Liver (tissue), 3 donors: Measurements from ENCODE around the gene NADK.

Experiments used
- HNF4G ChIP-seq: IDR thresholded peaks from 2 replicates; pipeline ENCODE4 v1.6.1; 2016; ENCODE audit warnings: antibody characterized with exemption
- JUND ChIP-seq, 2 donors: IDR thresholded peaks; 2 replicates each; pipeline ENCODE4 v1.6.1; 2016; ENCODE audit warnings: antibody characterized with exemption in 2 of 2
- RAD21 ChIP-seq, 2 donors: IDR thresholded peaks; 2 replicates each; pipeline ENCODE4 v1.6.1; 2016; ENCODE audit warnings: antibody characterized with exemption in 2 of 2, mild to moderate bottlenecking in 2 of 2
- RXRA ChIP-seq, 2 donors: IDR thresholded peaks; 2 replicates each; pipeline ENCODE4 v1.6.1; 2017 to 2018; ENCODE audit warnings: antibody characterized with exemption in 2 of 2, mild to moderate bottlenecking in 1 of 2
- YY1 ChIP-seq: IDR thresholded peaks from 2 replicates; pipeline ENCODE4 v1.6.1; 2016; ENCODE audit warnings: antibody characterized with exemption, mild to moderate bottlenecking
- TF ChIP-seq, protein P1 (sequence below): fragments of 150-350 bp; IDR thresholded peaks from 2 replicates; pipeline ENCODE4 v1.5.1; 2017; ENCODE audit warnings: improper control_type of control experiment, low read depth, low read length; ENCODE audit not compliant: missing input control
- TF ChIP-seq, protein P2 (sequence below): IDR thresholded peaks from 2 replicates; pipeline ENCODE4 v1.6.1; 2016; ENCODE audit warnings: antibody characterized with exemption
- TF ChIP-seq, protein P3 (sequence below): IDR thresholded peaks from 2 replicates; pipeline ENCODE4 v1.6.1; 2016; ENCODE audit warnings: antibody characterized with exemption
- donor health status: healthy.
- donor health status: healthy.

GRCh38 chr1:1752190-1752589 lies 26.1 kb downstream of the NADK start:
- no peak for TF ChIP-seq JUND (IDR thresholded peaks at IDR 0.05)
- TF ChIP-seq, protein P1, sequence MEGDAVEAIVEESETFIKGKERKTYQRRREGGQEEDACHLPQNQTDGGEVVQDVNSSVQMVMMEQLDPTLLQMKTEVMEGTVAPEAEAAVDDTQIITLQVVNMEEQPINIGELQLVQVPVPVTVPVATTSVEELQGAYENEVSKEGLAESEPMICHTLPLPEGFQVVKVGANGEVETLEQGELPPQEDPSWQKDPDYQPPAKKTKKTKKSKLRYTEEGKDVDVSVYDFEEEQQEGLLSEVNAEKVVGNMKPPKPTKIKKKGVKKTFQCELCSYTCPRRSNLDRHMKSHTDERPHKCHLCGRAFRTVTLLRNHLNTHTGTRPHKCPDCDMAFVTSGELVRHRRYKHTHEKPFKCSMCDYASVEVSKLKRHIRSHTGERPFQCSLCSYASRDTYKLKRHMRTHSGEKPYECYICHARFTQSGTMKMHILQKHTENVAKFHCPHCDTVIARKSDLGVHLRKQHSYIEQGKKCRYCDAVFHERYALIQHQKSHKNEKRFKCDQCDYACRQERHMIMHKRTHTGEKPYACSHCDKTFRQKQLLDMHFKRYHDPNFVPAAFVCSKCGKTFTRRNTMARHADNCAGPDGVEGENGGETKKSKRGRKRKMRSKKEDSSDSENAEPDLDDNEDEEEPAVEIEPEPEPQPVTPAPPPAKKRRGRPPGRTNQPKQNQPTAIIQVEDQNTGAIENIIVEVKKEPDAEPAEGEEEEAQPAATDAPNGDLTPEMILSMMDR = no peak
- no peak for TF ChIP-seq RAD21 (IDR thresholded peaks at IDR 0.05)
- TF ChIP-seq YY1 = no peak
- TF ChIP-seq, protein P2, sequence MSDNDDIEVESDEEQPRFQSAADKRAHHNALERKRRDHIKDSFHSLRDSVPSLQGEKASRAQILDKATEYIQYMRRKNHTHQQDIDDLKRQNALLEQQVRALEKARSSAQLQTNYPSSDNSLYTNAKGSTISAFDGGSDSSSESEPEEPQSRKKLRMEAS = no peak
- TF ChIP-seq, protein P3, sequence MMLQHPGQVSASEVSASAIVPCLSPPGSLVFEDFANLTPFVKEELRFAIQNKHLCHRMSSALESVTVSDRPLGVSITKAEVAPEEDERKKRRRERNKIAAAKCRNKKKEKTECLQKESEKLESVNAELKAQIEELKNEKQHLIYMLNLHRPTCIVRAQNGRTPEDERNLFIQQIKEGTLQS = no peak
- TF ChIP-seq HNF4G = no peak
- TF ChIP-seq RXRA (IDR thresholded peaks at IDR 0.05) = no peak
